ENCODE results near the gene MACF1. TPM values are rescaled to one million over a fixed set of nuclear protein-coding genes. Genes with fewer than 3 reads are reported as not detected.

MACF1 gene
- total RNA-seq, 1 experiment from 2014 or later, result 190 TPM

DNA sequence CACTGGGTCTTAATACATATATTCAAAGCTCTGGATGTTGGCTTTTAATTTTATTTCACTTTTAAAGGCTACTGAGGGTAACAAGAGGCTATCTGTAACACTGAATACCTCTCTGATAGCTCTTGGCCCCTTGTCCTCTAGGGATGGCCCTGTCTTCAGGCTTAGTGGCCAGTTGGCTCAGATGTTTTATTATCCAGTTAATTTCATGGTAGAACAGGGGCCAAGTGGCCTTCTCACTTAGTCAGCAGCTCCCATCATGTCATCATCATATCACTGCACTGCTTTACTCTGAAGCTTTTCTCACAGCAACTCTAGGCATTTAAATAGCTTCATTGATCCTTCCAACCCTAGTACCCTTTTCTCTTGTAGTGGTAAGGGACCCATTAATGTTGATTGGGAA is 40.2 kb upstream of the MACF1 start:
- H3K36me3 Mint-ChIP-seq (ENCODE audit: insufficient read depth in 1 of 3, low read depth in 3 of 3), result no peaks in the 10 kb centered on the region; a peak in 1 of 7 replicates
- peaks cover 19% of the 10 kb centered on the region; the same call in 1 of the 2 replicates for H3K4me1 ChIP-seq (ENCODE audit: insufficient read depth, low read length)
- H2BK20ac ChIP-seq (ENCODE audit: low read depth, low read length, poor library complexity, severe bottlenecking), result no peak overlapping the region
- no peak overlapping the region; a peak in 1 of 7 replicates for H3K27ac Mint-ChIP-seq
- no peak overlapping the region for H3K27ac ChIP-seq (ENCODE audit: insufficient read length, low read depth, low read length)
- H4K8ac ChIP-seq (replicated peaks; ENCODE audit: insufficient read length, low read depth, low read length), result no peak overlapping the region
- no peak overlapping the region for H3K18ac ChIP-seq (ENCODE audit: insufficient read length, low read depth, low read length)
- no peak overlapping the region for H4K5ac ChIP-seq (ENCODE audit: insufficient read length, low read depth, low read length)
- H3K23ac ChIP-seq (ENCODE audit: insufficient read length, low read depth, low read length), result no peak overlapping the region
- TF ChIP-seq, protein P1, sequence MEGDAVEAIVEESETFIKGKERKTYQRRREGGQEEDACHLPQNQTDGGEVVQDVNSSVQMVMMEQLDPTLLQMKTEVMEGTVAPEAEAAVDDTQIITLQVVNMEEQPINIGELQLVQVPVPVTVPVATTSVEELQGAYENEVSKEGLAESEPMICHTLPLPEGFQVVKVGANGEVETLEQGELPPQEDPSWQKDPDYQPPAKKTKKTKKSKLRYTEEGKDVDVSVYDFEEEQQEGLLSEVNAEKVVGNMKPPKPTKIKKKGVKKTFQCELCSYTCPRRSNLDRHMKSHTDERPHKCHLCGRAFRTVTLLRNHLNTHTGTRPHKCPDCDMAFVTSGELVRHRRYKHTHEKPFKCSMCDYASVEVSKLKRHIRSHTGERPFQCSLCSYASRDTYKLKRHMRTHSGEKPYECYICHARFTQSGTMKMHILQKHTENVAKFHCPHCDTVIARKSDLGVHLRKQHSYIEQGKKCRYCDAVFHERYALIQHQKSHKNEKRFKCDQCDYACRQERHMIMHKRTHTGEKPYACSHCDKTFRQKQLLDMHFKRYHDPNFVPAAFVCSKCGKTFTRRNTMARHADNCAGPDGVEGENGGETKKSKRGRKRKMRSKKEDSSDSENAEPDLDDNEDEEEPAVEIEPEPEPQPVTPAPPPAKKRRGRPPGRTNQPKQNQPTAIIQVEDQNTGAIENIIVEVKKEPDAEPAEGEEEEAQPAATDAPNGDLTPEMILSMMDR (conservative IDR thresholded peaks at IDR 0.05), result no peak
- H4K91ac ChIP-seq (ENCODE audit: insufficient read length, low read depth, low read length), result no peak overlapping the region
- no peak for DNase-seq
- H3K14ac ChIP-seq (ENCODE audit: insufficient read depth, low read length), result peak overlapping the region; percentile 21; the same call in 1 of the 2 replicates
- no peak overlapping the region for H3K4me3 Mint-ChIP-seq
- peaks cover 10% of the 10 kb centered on the region for H3K79me1 ChIP-seq (ENCODE audit: insufficient read depth, low read depth, low read length, poor library complexity, severe bottlenecking)
- no peak overlapping the region for H3K56ac ChIP-seq (ENCODE audit: insufficient read length, low read depth, low read length)
- no peaks in the 10 kb centered on the region for H3K9me3 Mint-ChIP-seq
- no peak overlapping the region for H2BK5ac ChIP-seq (ENCODE audit: insufficient read length, low read length)
- peaks cover 49% of the 10 kb centered on the region; the same call in 1 of the 2 replicates for H3K79me2 ChIP-seq (ENCODE audit: insufficient read depth, low read length)
- no peak overlapping the region for H3T11ph ChIP-seq (ENCODE audit: low read length)
- H2BK15ac ChIP-seq (ENCODE audit: low read depth, low read length), result no peak overlapping the region
- H4K20me1 ChIP-seq (ENCODE audit: control insufficient read depth, insufficient read depth, insufficient read length), result no peaks in the 10 kb centered on the region
- H2BK120ac ChIP-seq (ENCODE audit: low read depth, low read length, poor library complexity, severe bottlenecking), result no peak overlapping the region
- H3K9ac ChIP-seq (ENCODE audit: extremely low read depth, insufficient read length, low read length), result no peak overlapping the region
- H3K4ac ChIP-seq (ENCODE audit: low read depth, low read length), result no peak overlapping the region
- no peak overlapping the region for H2AK5ac ChIP-seq (ENCODE audit: insufficient read length, low read length)
- no peak overlapping the region for H3K4me2 ChIP-seq (ENCODE audit: insufficient read depth, insufficient read length, low read length)
- H3K27me3 Mint-ChIP-seq (ENCODE audit: low read depth), result no peaks in the 10 kb centered on the region
- H2AFZ ChIP-seq (ENCODE audit: low read length), result no peak overlapping the region
- peaks cover 69 to 73% of the 10 kb centered on the region in 2 experiments for H3K4me1 Mint-ChIP-seq
- H2BK12ac ChIP-seq (ENCODE audit: insufficient read length, low read depth, low read length), result no peak overlapping the region
- no peaks in the 10 kb centered on the region for H3K27me3 ChIP-seq (ENCODE audit: insufficient read depth, low read length)
- no peaks in the 10 kb centered on the region for H3K9me3 ChIP-seq (ENCODE audit: control insufficient read depth, low read depth, low read length)
- no peaks in the 10 kb centered on the region for H3K23me2 ChIP-seq (ENCODE audit: insufficient read length, low read depth, low read length, poor library complexity, severe bottlenecking)
